Neuron (in vitro differentiated cells): Measurements from ENCODE around the gene TMC8.

Experiments used
- H2AFZ ChIP-seq: one replicate; pipeline ENCODE4 v1.6.1; 2013; ENCODE audit warnings: low read depth, mild to moderate bottlenecking, inconsistent platforms, low read length, moderate library complexity
- H3K27me3 ChIP-seq: one replicate; pipeline ENCODE4 v1.6.1; 2013; ENCODE audit warnings: low read length; ENCODE audit not compliant: insufficient read depth
- H3K36me3 ChIP-seq: one replicate; pipeline ENCODE4 v1.6.1; 2013; ENCODE audit warnings: low read length; ENCODE audit not compliant: insufficient read depth
- H3K4me1 ChIP-seq: one replicate; pipeline ENCODE4 v1.6.1; 2013; ENCODE audit warnings: low read length; ENCODE audit not compliant: insufficient read depth
- H3K4me3 ChIP-seq: 2 replicates; pipeline ENCODE4 v1.5.1; 2013; ENCODE audit warnings: mild to moderate bottlenecking, low read length, moderate library complexity
- H3K9me3 ChIP-seq: one replicate; pipeline ENCODE4 v1.6.1; 2013; ENCODE audit warnings: low read length

Gene TMC8

DNA sequence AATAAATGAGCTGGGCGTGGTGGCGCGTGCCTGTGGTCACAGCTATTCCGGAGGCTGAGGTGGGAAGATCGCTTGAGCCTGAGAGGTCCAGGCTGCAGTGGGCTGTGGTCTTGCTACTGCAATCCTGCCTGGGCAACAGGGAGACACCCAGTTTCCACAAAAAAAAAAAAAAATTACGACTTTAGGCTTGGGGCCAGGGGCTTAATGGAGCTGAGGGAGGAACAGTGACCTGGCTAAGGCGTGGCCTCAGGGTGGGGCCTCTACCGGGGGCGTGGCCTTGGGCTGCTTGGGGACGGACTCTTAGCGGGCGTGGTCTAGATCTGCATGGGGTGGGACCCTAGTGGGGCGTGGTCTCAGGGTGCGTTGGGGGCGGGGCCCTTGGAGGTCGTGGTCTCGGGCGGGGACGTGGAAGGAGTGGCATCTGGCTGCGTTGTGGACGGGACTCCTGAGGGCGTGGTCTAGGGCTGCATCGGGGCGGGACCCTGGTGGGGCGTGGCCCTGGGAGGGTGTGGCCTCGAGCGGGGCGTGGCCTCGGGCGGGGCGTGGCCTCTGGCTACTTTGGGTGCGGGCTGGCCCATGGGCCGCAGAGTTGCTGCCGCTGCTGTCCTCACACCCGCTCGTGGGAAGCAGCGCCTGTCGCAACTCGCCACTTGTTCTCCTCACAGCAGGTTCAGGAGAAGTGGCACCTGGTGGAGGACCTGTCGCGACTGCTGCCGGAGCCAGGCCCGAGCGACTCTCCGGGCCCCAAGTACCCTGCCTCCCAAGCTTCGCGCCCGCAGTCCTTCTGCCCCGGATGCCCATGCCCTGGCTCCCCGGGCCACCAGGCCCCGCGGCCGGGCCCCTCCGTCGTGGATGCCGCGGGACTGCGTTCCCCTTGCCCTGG, 9.8 kb downstream of the TMC8 start:
- Histone ChIP-seq H3K4me3 (no peak overlapping the region), H3K36me3 (no peaks in the 10 kb centered on the region), H3K27me3 (peaks cover 10% of the 10 kb centered on the region), H2AFZ (no peak overlapping the region), H3K4me1 (no peaks in the 10 kb centered on the region), H3K9me3 (no peaks in the 10 kb centered on the region)

DNA sequence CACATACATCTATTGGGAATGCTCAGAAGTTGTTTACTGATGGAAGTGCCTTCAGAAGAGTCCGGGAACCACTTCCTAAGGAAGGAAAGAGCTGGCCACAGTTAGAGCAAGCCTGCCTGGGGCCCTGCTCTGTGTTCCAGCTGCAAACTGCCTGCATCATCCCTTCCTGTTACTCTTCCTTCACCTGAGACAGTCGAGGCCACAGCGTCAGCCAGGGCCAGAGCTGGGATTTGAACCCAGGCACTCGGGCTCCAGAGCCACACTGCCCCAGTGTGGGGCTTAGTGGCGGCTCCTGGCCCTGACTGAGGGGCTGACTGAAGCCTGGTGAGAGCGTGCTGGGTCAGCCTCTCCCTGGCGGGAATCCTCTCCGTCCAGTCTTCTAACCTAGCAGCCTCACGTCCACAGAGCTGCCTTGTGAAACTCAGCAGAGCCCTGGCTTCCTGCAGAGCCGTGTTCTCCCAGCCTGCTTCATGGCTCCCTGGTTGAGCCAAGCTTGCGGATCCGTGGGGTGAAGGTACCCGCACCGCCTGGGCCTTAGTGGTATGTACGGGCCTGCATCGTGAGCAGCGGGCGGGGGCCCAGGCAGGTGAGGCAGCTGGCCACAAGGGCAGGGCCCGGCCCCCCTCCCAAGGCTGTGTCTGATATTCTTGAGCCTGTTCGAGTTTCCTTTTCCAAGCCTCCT, 11.0 kb downstream of the TMC8 start:
- no peak overlapping the region for H2AFZ ChIP-seq
- peaks cover 10% of the 10 kb centered on the region for H3K27me3 ChIP-seq
- no peak overlapping the region for H3K4me3 ChIP-seq
- H3K36me3 ChIP-seq: no peaks in the 10 kb centered on the region
- no peaks in the 10 kb centered on the region for H3K9me3 ChIP-seq
- H3K4me1 ChIP-seq: no peaks in the 10 kb centered on the region

DNA sequence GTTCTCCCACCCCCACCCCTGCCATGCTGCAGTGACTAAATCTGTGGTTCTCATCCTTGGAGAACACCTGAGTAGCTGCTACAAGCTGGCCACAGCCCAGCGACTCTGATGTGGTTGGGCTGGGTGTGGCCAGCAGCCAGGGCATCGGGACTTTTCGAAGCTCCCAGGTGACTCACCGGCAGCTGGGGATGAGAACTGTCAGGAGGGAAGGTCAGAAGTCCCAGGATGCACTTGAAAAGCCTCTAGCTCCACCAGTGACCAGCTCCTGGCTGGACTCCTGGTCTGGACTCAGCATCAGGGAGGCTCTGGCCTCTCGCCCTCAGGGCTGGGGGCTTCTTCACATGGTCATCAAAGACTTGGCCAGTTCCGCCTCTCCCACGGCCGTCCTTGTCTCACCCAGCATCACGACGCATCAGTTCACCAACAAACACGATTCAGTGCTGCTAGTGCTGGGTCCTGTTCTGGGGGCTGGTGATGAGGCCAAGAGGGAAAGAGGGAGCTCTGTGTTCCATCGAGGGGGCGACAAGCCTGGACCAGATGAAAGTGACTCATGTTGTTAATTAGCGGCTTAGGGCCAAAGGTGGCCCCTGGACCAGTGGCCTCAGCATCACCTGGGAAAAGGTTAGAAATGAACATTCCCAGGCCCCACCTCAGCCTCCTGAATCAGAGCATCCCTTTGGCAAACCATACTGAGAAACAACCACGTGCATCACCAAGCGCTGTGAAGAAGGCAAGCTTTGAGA, 11.7 kb downstream of the TMC8 start:
- Histone ChIP-seq H3K9me3 (no peaks in the 10 kb centered on the region), H3K4me1 (no peaks in the 10 kb centered on the region)

DNA sequence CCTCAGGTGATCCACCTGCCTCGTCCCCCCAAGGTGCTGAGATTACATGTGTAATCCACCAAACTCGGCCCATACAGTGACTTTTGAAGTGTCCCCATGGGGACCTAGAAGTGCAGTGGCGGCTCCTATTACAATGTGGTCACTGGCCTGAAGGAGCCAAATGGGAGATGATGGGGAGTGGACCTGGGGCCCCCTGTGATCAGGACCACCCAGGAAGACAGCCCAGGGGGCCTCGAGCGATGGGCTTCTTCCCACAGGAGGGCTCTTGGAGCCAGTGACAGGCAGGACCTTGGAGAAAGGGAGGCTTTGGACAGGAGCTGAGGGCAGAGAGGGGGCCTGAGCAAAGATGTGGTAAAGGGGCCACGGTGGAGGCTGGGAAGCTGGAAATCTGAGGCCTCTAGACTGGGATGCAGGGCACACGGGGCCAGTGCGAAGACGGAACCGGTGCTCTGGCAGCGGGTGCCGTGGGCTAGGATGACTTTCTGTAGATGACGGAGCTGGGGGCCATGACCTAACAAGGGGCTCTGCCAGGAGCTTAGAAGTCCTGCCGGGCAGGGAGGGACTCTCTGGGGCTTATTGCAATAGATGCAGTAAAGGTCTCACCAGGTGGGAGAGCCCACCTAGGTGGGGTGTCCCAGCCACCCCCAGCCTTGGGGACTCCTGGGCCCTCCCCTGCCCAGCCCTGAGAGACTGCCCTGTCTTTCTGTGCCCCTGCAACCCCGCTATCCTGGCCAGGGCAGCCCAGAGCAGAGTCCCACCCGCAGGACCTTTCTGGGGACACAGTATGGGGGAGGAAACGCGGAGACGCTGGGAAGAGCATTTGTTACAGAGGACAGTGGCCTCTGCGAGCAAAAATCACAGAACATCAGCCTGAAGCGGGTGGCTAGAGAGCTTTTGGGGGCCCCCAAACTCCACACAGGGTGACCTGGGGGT, 12.9 kb downstream of the TMC8 start:
- Histone ChIP-seq H3K27me3 (peaks cover 10% of the 10 kb centered on the region), H3K9me3 (no peaks in the 10 kb centered on the region), H3K4me3 (no peak overlapping the region), H3K4me1 (no peaks in the 10 kb centered on the region), H3K36me3 (no peaks in the 10 kb centered on the region), H2AFZ (no peak overlapping the region)

More for the DNA sequence above, 11.7 kb downstream of the TMC8 start:
- Histone ChIP-seq H2AFZ (no peak overlapping the region), H3K4me3 (no peak overlapping the region), H3K27me3 (peaks cover 11% of the 10 kb centered on the region), H3K36me3 (no peaks in the 10 kb centered on the region)

DNA sequence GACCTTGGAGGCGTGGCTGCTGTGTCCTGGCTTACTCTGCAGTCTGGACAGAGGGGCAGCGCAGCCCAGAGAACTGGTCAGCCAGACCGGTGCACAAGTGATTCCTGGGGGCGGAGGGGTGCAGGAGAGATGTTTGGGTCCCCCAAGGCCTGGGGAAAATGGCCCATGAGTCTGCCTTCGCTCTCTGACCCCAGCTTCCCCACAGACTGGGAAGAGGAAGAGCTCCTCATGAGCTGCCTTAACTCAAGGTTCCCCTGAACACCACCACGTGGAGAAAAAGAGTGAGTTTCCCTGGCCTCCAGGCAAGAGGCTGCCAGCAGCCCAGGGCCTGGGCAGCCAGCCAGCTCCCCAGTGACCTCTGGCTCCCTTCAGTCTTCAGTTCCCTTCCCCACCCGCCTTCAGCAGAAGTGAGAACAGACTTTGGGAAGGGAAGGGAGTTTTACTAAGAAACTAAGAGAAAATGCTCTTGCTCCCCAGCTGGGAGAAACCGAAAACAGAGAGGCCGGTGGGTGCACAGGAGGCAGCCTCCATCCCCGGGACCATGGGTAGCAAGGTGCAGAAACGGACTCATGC, 13.7 kb downstream of the TMC8 start:
- peaks cover 10% of the 10 kb centered on the region for H3K27me3 ChIP-seq
- H2AFZ ChIP-seq: no peak overlapping the region
- H3K9me3 ChIP-seq: no peaks in the 10 kb centered on the region

DNA sequence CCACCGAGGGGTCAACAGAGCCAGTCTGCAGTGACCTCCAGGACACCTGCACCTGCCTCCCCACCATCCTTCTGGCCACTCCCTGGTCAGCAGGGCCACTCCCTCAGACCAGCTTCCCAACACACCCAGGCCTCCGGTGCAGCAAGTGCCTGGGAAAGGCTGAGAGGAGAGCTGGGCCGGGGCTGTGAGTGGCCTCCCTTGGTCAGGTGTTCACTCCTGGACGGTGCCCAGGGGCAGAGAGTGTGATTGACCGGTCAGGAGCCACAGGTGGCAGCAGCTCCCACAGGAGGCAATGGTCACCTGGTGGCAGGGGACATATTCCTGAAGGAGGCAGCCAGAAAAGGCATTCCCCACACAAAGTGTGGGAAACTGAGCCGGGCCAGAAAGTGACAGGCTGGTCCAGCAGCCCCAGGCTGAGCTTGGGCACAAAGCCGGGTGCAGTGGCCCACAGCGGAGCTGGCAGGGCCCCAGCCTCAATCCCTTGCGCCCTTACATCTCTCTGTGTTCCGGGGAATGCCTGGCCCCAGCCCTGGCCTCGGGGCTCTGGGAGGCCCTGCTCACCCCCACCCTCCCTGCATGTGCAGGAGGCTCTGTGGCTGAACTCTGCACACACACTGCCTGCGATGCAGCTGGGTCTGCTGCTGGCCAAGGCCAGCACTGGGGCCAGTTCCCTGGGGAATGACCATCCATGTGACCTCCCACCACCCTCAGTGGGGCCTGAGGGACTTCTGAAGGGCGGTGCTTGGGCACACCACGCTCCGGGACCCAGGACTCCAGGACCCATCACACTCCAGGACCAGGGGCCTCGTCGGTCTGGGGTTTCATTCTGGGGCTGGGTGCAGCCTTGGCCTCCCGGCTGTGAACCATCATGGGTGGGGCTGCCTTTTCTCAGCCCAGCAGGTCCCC, 14.4 kb downstream of the TMC8 start:
- Histone ChIP-seq H3K27me3 (peaks cover 10% of the 10 kb centered on the region), H3K4me1 (no peaks in the 10 kb centered on the region), H3K4me3 (no peak overlapping the region), H2AFZ (no peak overlapping the region), H3K36me3 (no peaks in the 10 kb centered on the region), H3K9me3 (no peaks in the 10 kb centered on the region)

More for the DNA sequence above, 13.7 kb downstream of the TMC8 start:
- Histone ChIP-seq H3K4me3 (no peak overlapping the region), H3K4me1 (no peaks in the 10 kb centered on the region), H3K36me3 (no peaks in the 10 kb centered on the region)

DNA sequence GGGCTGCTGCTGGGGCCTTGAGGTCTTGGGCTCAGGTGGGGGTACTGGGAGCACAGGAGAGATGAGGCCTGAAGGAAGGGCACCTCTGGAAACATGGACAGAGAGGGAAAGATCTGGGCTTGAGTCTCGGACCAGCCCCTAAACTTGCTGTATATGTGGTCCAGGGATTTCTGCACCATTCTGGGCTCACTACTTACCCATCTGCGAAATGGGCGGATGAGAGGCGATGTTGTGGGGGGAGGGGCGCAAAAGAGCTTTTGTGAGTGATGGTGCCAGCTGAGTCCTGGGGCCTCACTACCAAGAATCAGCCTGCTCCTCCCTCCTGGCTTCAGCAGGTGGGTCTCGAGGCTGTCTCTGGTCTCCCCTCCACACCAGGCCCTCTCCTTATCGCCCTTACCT, 15.9 kb downstream of the TMC8 start:
- H3K9me3 ChIP-seq: no peaks in the 10 kb centered on the region
- H3K27me3 ChIP-seq: peaks cover 10% of the 10 kb centered on the region
- H3K36me3 ChIP-seq: no peaks in the 10 kb centered on the region
- H2AFZ ChIP-seq: no peak overlapping the region
- no peaks in the 10 kb centered on the region for H3K4me1 ChIP-seq
- no peak overlapping the region for H3K4me3 ChIP-seq

DNA sequence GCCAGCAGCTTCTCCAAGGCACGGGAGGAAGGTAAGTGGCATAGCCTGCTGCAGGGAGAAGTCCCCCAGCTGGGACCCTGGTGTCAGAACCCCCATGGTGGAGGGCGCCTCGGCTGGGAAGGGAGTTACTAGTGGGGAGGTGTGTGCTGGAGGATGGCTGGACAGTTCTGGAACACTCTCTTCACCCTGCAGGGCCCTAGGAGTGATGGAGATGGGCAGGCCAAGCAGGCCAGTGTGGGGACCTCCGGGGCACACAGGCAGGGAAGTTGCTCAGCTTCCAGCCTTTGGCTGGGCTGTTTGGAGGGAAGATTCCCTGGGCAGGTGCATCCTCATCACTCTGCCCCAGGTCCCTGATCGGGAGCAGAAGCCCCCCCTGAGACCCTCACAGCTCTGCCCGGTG, 16.3 kb downstream of the TMC8 start:
- H2AFZ ChIP-seq: no peak overlapping the region
- H3K4me1 ChIP-seq: no peaks in the 10 kb centered on the region
- H3K27me3 ChIP-seq: peaks cover 7% of the 10 kb centered on the region
- no peaks in the 10 kb centered on the region for H3K9me3 ChIP-seq
- H3K4me3 ChIP-seq: no peak overlapping the region
- H3K36me3 ChIP-seq: no peaks in the 10 kb centered on the region

DNA sequence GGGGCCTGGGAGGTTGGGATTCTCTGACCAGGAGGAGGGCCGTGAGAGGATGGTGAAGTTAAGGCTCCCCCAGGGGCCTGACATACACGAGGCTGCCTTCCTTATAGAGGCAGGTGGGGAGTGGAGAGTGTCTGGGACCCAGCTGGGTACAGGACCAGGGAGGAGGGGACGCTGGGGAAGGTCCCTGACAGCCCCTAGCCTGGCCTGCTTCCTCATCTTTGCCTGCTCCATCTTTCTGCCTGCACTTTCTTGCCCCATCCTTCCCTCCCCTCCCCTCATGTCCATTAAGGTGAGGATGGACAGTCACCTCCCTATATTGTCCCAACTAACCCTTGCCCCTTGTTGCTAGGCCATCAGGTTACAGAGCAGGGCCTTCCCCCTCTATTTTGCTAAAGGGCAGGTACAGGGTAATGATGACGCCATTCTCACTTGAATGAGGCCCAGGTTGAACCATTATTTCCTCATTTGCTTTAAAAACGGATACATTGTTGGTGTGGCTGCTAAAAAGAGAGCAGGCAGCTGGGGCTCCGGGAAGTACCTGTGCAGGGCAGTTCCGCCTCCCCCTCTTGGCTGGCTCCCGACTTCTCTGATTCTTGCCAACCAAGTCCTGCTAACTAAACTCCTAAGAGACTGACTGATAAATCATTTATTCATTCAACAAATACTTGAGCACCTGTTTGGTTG, 16.9 kb downstream of the TMC8 start:
- H3K4me1 ChIP-seq: no peaks in the 10 kb centered on the region
- peaks cover 5% of the 10 kb centered on the region for H3K27me3 ChIP-seq
- no peaks in the 10 kb centered on the region for H3K9me3 ChIP-seq
- no peaks in the 10 kb centered on the region for H3K36me3 ChIP-seq
- no peak overlapping the region for H2AFZ ChIP-seq
- no peak overlapping the region for H3K4me3 ChIP-seq

DNA sequence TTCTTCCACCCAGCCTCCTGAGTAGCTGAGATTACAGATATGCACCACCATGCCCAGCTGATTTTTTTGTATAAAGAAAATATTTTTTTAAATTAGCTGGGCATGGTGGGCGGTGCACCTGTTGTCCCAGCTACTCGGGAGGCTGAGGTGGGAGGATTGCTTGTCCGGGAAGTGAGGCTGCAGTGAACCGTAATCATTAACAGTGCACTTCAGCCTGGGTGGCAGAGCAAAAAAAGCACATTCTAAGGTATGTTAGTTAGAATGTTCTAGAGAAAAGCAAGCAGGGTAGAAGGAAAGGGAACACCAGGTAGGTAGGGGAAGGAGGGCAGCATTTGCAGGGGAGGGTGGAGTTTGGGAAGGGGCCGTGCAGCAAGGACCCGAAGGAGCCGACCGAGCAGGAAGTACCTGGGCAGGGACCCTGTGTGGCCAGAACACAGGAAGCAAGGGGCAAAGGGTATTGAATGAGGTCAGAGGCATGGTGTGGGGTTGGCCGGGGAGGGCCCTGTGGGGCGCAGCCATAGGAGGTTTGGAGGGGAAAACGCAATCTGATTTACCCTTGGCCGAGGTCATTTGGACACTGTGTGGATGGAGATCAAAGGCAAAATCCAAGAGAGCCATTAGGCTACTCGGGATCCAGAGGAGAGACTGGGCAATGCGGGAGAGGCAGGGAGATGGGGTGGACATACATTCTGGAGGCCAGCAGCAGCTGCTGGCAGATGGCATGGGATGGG, 17.9 kb downstream of the TMC8 start:
- H2AFZ ChIP-seq: no peak overlapping the region

More for the DNA sequence above, 17.9 kb downstream of the TMC8 start:
- Histone ChIP-seq H3K36me3 (no peaks in the 10 kb centered on the region), H3K9me3 (no peaks in the 10 kb centered on the region), H3K4me1 (no peaks in the 10 kb centered on the region), H3K27me3 (peaks cover 3% of the 10 kb centered on the region), H3K4me3 (no peak overlapping the region)
